GM12878 (cell line): Measurements from ENCODE around the gene VPS26A. TPM values are rescaled to one million over a fixed set of nuclear protein-coding genes. Genes with fewer than 3 reads are reported as not detected.

Source experiments
- ATAC-seq: fragments of 200-7000 bp; cut with Tn5 transposase; 3 replicates; pipeline ENCODE4 v1.9.1; 2020; ENCODE audit warnings: mild to moderate bottlenecking, moderate library complexity
- BruUV-seq: library from RNA; stranded (reverse); fragments of 400-500 nt; replicated peaks from 2 replicates; lab custom pipeline; 2021; lab: Mats Ljungman, UMichigan
- CTCF ChIA-PET: fragments of 300-600 bp; sonication (Branson Sonifier 250); formaldehyde crosslinking; extraction: SDS; loops from one replicate; lab custom pipeline; 2021; ENCODE audit warnings: inconsistent platforms; lab: Yijun Ruan, JAX
- POLR2A ChIA-PET: fragments of 350-600 bp; formaldehyde crosslinking; extraction: SDS; loops from one replicate; lab custom pipeline; 2021; ENCODE audit warnings: inconsistent platforms; lab: Charles Lee
- RAD21 ChIA-PET: fragments of 300-600 bp; sonication (Branson Sonifier 250); formaldehyde crosslinking; loops from one replicate; lab custom pipeline; 2023; ENCODE audit warnings: antibody characterized with exemption; ENCODE audit not compliant: unreplicated experiment; lab: Charles Lee
- SMC1A ChIA-PET: fragments of 300-600 bp; sonication (Branson Sonifier 250); formaldehyde crosslinking; loops from one replicate; lab custom pipeline; 2023; ENCODE audit not compliant: unreplicated experiment, uncharacterized antibody; lab: Charles Lee
- DNase-seq: peaks from one replicate; pipeline ENCODE4 v3.0.0-alpha.2; 2011; ENCODE audit warnings: low read depth, low spot score
- FAIRE-seq: peaks from 3 replicates; lab custom pipeline; 2011; peaks lifted over from hg19 to GRCh38; lab: Jason Lieb, UNC
- H2AFZ ChIP-seq: 2 replicates; pipeline ENCODE4 v1.6.0; 2011; ENCODE audit warnings: low read depth, low read length, control low read depth; ENCODE audit not compliant: control insufficient read depth
- H3K27ac ChIP-seq: 2 replicates; pipeline ENCODE4 v1.5.1; 2011; ENCODE audit warnings: control low read depth; ENCODE audit not compliant: control insufficient read depth, insufficient read depth
- H3K27me3 ChIP-seq, 2 experiments: replicated peaks in 1 of 2; 2 replicates each; pipeline versions ENCODE4 v1.6.0 to v1.6.1; 2011; ENCODE audit warnings: low read length in 1 of 2; ENCODE audit not compliant: control insufficient read depth in 2 of 2, insufficient read depth in 2 of 2
- H3K36me3 ChIP-seq, 2 experiments: 2 replicates each; pipeline ENCODE4 v1.5.1; 2011; ENCODE audit warnings: low read length in 1 of 2; ENCODE audit not compliant: control insufficient read depth in 2 of 2, insufficient read depth in 2 of 2
- H3K4me1 ChIP-seq: 2 replicates; pipeline ENCODE4 v1.6.1; 2011; ENCODE audit warnings: mild to moderate bottlenecking, low read length, moderate library complexity, mixed read lengths; ENCODE audit not compliant: control insufficient read depth, insufficient read depth
- H3K4me2 ChIP-seq: 2 replicates; pipeline ENCODE4 v1.6.0; 2011; ENCODE audit warnings: control low read depth; ENCODE audit not compliant: control insufficient read depth, insufficient read depth
- H3K4me3 ChIP-seq: fragments of 200-600 bp; sonication (generic); 2 replicates; pipeline ENCODE4 v1.5.1; 2016
- H3K79me2 ChIP-seq: 2 replicates; pipeline ENCODE4 v1.6.0; 2011; ENCODE audit warnings: low read length; ENCODE audit not compliant: control insufficient read depth, insufficient read depth
- H3K9ac ChIP-seq: 2 replicates; pipeline ENCODE4 v1.8.0; 2011; ENCODE audit warnings: low read length, control low read depth, mixed read lengths; ENCODE audit not compliant: control insufficient read depth, insufficient read depth
- H3K9me3 ChIP-seq: replicated peaks from 3 replicates; pipeline ENCODE4 v1.5.1; 2011; ENCODE audit warnings: mild to moderate bottlenecking, low read length; ENCODE audit not compliant: control insufficient read depth, insufficient read depth
- H4K20me1 ChIP-seq: 2 replicates; pipeline ENCODE4 v1.6.0; 2011; ENCODE audit not compliant: control insufficient read depth, insufficient read depth
- BHLHE40 ChIP-seq, 2 experiments: fragments of 450-650 bp in 1 of 2; IDR thresholded peaks; 2 replicates each; pipeline ENCODE4 v1.6.1; 2011 to 2017; ENCODE audit warnings: low read depth in 2 of 2, borderline replicate concordance in 1 of 2, improper control_type of control experiment in 1 of 2, low read length in 1 of 2, mild to moderate bottlenecking in 1 of 2
- CHD4 ChIP-seq: fragments of 200-600 bp; sonication (generic); IDR thresholded peaks from 2 replicates; pipeline ENCODE4 v1.6.1; 2016; ENCODE audit warnings: mild to moderate bottlenecking
- CREM ChIP-seq: IDR thresholded peaks from 2 replicates; pipeline ENCODE4 v1.6.1; 2014; ENCODE audit warnings: antibody characterized with exemption, low read depth
- EED ChIP-seq: sonication (generic); IDR thresholded peaks from 2 replicates; pipeline ENCODE4 v1.6.1; 2016; ENCODE audit warnings: antibody characterized with exemption, low read depth
- IKZF2 ChIP-seq, 2 experiments: fragments of 450-650 bp; IDR thresholded peaks; 2 replicates each; pipeline ENCODE4 v1.6.1; 2017; ENCODE audit warnings: mild to moderate bottlenecking in 2 of 2, moderate library complexity in 2 of 2
- MEF2A ChIP-seq: IDR thresholded peaks from 2 replicates; pipeline ENCODE4 v1.6.1; 2011; ENCODE audit warnings: low read depth, mild to moderate bottlenecking, low read length, moderate library complexity; ENCODE audit not compliant: insufficient read depth
- NFXL1 ChIP-seq: fragments of 450-650 bp; IDR thresholded peaks from 2 replicates; pipeline ENCODE4 v1.6.1; 2017; ENCODE audit warnings: antibody characterized with exemption, mild to moderate bottlenecking, borderline replicate concordance
- RB1 ChIP-seq: fragments of 450-650 bp; formaldehyde crosslinking; IDR thresholded peaks from 2 replicates; pipeline ENCODE4 v1.6.1; 2017; ENCODE audit warnings: mild to moderate bottlenecking, borderline replicate concordance
- RELA ChIP-seq: fragments of 450-650 bp; IDR thresholded peaks from 2 replicates; pipeline ENCODE4 v1.8.0; 2014; ENCODE audit warnings: borderline replicate concordance; ENCODE audit not compliant: partially characterized antibody
- SUPT20H ChIP-seq: IDR thresholded peaks from 2 replicates; pipeline ENCODE4 v1.6.1; 2011; ENCODE audit warnings: low read depth, mild to moderate bottlenecking, low read length, moderate library complexity, borderline replicate concordance; ENCODE audit not compliant: control insufficient read depth
- TARDBP ChIP-seq: IDR thresholded peaks from 2 replicates; pipeline ENCODE4 v1.6.1; 2016; ENCODE audit warnings: borderline replicate concordance
- YBX1 ChIP-seq: fragments of 450-650 bp; IDR thresholded peaks from 2 replicates; pipeline ENCODE4 v1.6.1; 2016; ENCODE audit warnings: antibody characterized with exemption
- WGBS: methylation state at CpG from one replicate; pipeline ENCODE4 v1.1.6; 2016; ENCODE audit warnings: low lambda C conversion rate; ENCODE audit not compliant: insufficient replicate concordance, insufficient coverage; ENCODE audit errors: missing lambda C conversion rate; 5-methylcytosine and 5-hydroxymethylcytosine counted together
- in situ Hi-C: fragments of 300-500 bp; cut with MboI; formaldehyde crosslinking; loops from 9 replicates; pipeline ENCODE4 v1.14.3; 2018; ENCODE audit warnings: mixed read lengths
- intact Hi-C: fragments of 100-400 bp; cut with micrococcal nuclease; formaldehyde crosslinking; loops from one replicate; pipeline ENCODE4 v1.14.2; 2022; ENCODE audit not compliant: unreplicated experiment
- polyA plus RNA-seq, 11 experiments: library from polyadenylated mRNA; depleted of rRNA in 4 of 11; unstranded in 6 of 11; stranded (reverse) in 5 of 11; fragments of >200 nt; fragmentation: Nextera tagmentation in 4 of 11; fragmentation: Illumina TruSeq in 1 of 11; extraction: Ambion mirVana in 4 of 11; extraction: Trizol in 1 of 11; gene quantifications; 1 replicate in 1 of 11; 2 replicates in 10 of 11; pipeline versions ENCODE4 v1.2.1 to v1.2.3, GENCODE V29; 2011 to 2016; ENCODE audit warnings: inconsistent platforms in 2 of 11, missing spikeins in 2 of 11, low read depth in 1 of 11
- total RNA-seq, 4 experiments: library from RNA; depleted of rRNA in 3 of 4; stranded (reverse); fragments of >200 nt in 3 of 4; fragmentation: Illumina TruSeq in 1 of 4; extraction: Trizol in 1 of 4; gene quantifications; 2 replicates each; pipeline versions ENCODE4 v1.2.1 to v1.2.3, GENCODE V29; 2013 to 2021
- TF ChIP-seq, protein P1 (sequence below): fragments of 450-650 bp; IDR thresholded peaks from 2 replicates; pipeline ENCODE4 v1.6.1; 2017; ENCODE audit warnings: antibody characterized with exemption, mild to moderate bottlenecking, moderate library complexity
- TF ChIP-seq, protein P2 (sequence below): IDR thresholded peaks from 2 replicates; pipeline ENCODE4 v1.6.1; 2011; ENCODE audit warnings: low read depth, mild to moderate bottlenecking, low read length, moderate library complexity, borderline replicate concordance; ENCODE audit errors: extremely low read depth
- TF ChIP-seq, protein P3 (sequence below): fragments of 450-650 bp; IDR thresholded peaks from 2 replicates; pipeline ENCODE4 v1.6.1; 2016; ENCODE audit warnings: mild to moderate bottlenecking

VPS26A gene
- total and polyA plus RNA-seq, 10 of the 15 experiments (the other 5 are each of a cell fraction or from before 2014, with no cell fraction given) = 16.8 to 72.3 (median 26.8) TPM

DNA sequence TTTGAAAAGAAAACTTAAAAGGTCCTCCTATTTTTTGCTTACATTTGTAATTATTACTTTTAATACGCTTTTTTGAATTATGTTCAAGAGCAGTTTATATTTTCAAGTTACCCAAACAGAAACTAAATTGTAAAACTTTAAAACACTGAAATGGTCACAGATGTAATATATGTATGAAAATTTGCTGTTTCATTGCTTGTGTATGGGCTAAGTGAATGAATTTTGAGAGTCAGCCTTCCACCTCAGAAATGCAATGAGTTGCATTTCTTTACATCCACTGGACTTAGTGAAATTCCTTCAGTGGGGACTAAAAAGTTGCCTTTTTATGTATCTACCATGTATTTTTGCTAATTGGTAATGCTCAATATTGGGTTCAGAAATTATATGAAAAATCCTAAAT is 1.6 kb downstream of the VPS26A start (continued):
- TF ChIP-seq CHD4 = no peak

DNA sequence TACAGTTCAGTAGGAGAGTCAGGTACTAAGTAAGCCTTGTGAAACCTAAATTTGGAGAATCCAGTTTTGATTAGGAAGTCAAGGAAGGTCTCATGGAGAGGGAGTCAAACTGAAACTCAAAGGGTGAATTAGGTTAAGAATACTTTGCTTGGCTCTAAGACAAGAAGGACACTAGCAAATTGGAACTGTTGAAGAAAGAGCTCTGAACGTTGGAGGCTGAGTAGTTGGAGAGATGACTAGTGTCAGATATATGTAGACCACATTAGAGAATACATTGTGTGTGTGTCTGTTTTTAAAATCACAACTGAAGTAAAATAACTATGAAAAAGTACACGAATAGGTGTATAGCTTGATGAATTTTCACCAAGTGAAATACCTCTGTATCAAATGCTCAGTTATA is 6.3 kb downstream of the VPS26A start:
- H3K27ac ChIP-seq = no peak overlapping the region
- H3K4me2 ChIP-seq = peak overlapping the region; percentile 1; the same call in 1 of the 2 replicates
- in situ Hi-C loops (no loop called here), intact Hi-C loops (no loop called here)
- TF ChIP-seq MEF2A = no peak
- TF ChIP-seq RELA = no peak
- TF ChIP-seq, protein P1, sequence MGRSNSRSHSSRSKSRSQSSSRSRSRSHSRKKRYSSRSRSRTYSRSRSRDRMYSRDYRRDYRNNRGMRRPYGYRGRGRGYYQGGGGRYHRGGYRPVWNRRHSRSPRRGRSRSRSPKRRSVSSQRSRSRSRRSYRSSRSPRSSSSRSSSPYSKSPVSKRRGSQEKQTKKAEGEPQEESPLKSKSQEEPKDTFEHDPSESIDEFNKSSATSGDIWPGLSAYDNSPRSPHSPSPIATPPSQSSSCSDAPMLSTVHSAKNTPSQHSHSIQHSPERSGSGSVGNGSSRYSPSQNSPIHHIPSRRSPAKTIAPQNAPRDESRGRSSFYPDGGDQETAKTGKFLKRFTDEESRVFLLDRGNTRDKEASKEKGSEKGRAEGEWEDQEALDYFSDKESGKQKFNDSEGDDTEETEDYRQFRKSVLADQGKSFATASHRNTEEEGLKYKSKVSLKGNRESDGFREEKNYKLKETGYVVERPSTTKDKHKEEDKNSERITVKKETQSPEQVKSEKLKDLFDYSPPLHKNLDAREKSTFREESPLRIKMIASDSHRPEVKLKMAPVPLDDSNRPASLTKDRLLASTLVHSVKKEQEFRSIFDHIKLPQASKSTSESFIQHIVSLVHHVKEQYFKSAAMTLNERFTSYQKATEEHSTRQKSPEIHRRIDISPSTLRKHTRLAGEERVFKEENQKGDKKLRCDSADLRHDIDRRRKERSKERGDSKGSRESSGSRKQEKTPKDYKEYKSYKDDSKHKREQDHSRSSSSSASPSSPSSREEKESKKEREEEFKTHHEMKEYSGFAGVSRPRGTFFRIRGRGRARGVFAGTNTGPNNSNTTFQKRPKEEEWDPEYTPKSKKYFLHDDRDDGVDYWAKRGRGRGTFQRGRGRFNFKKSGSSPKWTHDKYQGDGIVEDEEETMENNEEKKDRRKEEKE = no peak
- TF ChIP-seq, protein P2, sequence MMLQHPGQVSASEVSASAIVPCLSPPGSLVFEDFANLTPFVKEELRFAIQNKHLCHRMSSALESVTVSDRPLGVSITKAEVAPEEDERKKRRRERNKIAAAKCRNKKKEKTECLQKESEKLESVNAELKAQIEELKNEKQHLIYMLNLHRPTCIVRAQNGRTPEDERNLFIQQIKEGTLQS = no peak
- TF ChIP-seq BHLHE40 (IDR thresholded peaks at IDR 0.05; ENCODE audit: borderline replicate concordance in 1 of 2, low read depth in 2 of 2, low read length in 1 of 2) = no peak
- no peak for TF ChIP-seq RB1
- no peak for TF ChIP-seq YBX1
- no peak for TF ChIP-seq TARDBP
- no peak for TF ChIP-seq EED
- no peak for TF ChIP-seq IKZF2 (IDR thresholded peaks at IDR 0.05)
- no peak for TF ChIP-seq CREM
- no peak for TF ChIP-seq SUPT20H
- TF ChIP-seq, protein P3, sequence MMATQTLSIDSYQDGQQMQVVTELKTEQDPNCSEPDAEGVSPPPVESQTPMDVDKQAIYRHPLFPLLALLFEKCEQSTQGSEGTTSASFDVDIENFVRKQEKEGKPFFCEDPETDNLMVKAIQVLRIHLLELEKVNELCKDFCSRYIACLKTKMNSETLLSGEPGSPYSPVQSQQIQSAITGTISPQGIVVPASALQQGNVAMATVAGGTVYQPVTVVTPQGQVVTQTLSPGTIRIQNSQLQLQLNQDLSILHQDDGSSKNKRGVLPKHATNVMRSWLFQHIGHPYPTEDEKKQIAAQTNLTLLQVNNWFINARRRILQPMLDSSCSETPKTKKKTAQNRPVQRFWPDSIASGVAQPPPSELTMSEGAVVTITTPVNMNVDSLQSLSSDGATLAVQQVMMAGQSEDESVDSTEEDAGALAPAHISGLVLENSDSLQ = no peak
- TF ChIP-seq NFXL1 = no peak
- no peaks in the 10 kb centered on the region for H3K36me3 ChIP-seq
- H4K20me1 ChIP-seq = no peaks in the 10 kb centered on the region
- BruUV-seq = no TSS peak
- no peak for FAIRE-seq
- no peak overlapping the region for H2AFZ ChIP-seq
- no peak overlapping the region; the same call in 1 of the 2 replicates for H3K4me3 ChIP-seq
- no peaks in the 10 kb centered on the region for H3K9me3 ChIP-seq
- RAD21 ChIA-PET = interaction anchor here (1.0 kb wide), 1 partner anchor 124 kb away, joined by 3 read pairs; no protein-coding TSS in a partner anchor
- POLR2A ChIA-PET = interaction anchor here (1.0 kb wide), 1 partner anchor 8 kb away, joined by 3 read pairs; no protein-coding TSS in a partner anchor
- peaks cover 4% of the 10 kb centered on the region; the same call in 1 of the 2 replicates for H3K4me1 ChIP-seq
- ATAC-seq = peak; percentile 43
- DNase-seq = no peak
- CTCF ChIA-PET = interaction anchor here (0.9 to 2.7 kb wide), 3 partner anchors 14 to 142 kb away, joined by 3 to 14 read pairs (median 5); partner anchors contain the start of gene KIFBP
- no peak overlapping the region for H3K9ac ChIP-seq
- WGBS = 44% methylated on average over 2 of the region's 2 CpGs
- peaks cover 57% of the 10 kb centered on the region for H3K79me2 ChIP-seq
- SMC1A ChIA-PET = interaction anchor here (1.1 to 1.2 kb wide), 3 partner anchors 121 to 125 kb away, joined by 3 to 5 read pairs (median 4); no protein-coding TSS in a partner anchor
- no peaks in the 10 kb centered on the region for H3K27me3 ChIP-seq
